Measurements from ENCODE around the gene PKIB.

PKIB gene

DNA sequence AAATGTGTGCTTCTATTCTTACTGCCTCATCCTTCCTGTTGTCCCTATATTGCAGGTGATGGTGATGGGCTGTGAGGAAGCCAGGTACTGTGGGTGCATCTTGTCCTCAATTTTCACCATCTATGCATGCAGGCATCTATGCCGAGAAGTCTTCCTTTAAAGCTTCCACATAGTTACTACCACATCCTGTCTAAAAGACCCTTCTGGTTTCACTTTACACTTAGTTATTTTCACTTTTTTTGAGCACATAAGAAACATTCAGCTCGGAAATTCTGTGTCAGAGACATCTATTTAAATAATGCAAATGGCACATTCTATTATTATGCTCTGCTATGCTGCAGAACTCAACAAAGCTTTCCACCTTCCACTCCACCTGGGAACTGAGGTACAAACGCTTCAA, 141.1 kb downstream of the PKIB start:
- DNase-seq: peak; percentile 8

DNA sequence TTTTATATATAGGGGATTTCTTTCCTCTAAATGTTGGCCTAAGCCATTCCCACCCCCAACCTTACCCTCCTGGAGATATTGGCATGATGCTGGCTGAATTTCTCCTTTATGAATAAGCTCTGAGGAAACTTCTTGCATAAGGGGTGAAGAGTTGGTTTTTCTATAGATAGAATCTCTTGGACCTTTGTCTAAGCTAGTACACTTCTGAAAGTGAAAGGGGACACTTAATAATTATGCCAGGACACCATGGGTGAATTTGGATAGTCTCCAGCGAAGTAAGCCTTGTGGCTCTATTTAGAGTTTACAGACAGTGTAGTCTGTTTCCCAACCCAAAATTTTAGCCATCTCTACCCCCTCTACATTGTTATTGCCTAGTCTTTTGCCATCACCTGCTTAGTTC, 142.3 kb downstream of the PKIB start:
- no peak for DNase-seq

DNA sequence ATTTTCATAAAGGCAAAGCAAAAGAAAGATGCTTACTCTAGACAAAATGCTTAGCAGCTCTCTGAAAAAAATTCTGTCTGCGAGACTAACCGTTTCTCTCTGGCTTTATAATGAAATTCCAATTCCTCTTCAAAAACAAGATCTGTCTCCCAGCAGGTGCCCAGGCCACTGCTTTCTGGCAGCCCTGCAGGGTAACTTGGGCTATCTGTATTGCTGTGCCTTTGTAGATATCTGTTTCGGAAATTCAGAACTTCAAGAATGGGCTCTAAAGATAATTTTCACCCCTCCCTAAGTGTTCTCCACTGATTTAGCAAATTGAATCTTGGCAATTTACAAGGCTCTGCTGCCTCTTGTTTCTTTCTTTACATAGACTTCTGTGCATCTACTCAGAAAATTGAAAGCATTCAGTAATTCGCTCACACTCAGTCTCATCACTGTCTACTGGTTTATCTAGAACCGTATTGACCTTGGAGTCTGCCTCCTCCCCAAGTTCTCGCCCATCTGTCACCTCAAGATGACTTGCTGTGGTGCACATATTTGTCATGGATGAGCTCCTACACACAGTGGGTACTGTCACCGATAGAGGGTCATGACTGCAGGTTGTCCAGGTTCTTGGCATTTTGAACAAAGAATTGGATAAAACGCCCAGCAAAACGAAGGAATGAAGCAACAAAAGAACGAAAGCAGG, 142.9 kb downstream of the PKIB start:
- no peak for DNase-seq

DNA sequence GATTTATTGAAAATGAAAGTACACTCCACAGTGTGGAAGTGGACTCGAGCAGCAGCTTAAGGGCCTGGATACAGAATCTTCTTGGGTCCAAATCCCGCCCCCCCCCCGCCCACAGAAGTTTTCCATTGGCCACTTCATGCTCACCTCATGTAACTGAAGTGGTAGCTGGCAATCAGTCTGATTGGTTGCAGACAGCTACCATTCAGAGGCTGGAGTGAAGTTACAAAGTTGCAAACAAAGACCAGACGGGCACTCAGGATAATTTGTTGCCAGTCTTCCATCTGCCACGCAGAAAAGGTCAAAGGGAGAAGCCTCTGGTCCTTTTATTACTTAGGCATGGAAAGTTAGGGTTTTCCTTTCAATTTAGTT, 143.5 kb downstream of the PKIB start:
- no peak for DNase-seq

DNA sequence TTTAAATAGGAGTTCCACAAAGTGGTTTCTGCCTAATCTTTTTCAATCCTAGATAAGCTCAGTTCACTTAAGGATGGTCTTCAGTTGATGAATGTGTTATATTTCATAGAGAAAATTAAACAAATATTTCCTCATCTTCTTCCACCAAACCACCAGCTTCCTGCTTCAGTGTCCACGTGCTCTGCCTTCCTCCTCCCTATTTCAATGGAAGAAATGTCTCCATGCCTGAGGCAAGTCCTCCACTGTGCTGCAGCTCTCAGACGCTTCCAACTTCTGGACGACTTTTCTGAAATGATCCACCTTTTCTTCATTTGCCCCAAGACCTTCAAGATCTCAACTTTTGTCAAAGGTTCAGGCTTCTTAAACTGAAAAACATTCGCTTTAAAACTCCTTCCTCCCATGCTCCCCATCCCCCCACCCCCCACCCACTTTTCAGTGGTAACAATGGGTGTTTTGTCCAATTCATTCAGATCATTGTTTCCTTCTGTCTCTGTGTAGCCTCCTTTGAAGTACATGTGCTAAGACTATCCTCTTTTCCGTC, 144.1 kb downstream of the PKIB start:
- no peak for DNase-seq

DNA sequence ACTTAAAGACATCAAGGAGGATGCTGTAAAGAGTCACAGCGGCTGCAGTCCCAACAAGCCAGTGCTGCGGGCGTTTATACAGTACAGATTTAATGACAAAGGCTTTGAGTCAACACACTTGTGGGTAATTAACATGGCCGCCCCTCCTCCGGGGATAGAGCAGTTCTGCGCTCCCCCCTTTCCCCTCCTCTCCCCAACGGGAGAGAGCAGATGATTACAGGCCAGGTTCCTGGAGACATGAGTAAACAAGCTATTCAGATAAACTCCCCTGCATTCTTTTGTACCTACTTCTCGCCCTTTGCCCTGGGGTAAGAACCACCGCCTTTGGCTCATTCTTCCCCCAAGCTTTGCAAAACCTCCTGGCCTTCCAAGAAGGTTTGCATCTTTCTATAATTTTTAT, 145.7 kb downstream of the PKIB start:
- DNase-seq: no peak

DNA sequence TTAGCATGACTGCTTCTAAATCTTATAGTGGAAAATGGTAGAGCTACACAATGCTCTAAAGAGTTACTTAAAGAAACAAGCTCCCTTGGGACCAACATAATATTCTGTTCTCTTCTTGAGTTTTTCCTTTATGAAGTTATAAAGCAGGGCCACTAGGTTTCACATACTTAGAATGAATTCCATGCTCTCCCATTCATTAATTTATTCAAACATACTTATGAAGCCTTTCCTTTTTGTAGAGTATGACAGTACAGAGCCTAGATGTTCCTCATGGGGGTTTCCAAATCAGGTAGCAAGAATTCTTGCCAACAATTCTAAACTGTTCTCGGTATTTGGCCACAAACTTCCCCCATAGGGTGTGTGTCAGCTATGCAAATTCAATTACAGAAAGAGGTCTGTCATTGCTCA, 148.7 kb downstream of the PKIB start:
- DNase-seq: no peak

DNA sequence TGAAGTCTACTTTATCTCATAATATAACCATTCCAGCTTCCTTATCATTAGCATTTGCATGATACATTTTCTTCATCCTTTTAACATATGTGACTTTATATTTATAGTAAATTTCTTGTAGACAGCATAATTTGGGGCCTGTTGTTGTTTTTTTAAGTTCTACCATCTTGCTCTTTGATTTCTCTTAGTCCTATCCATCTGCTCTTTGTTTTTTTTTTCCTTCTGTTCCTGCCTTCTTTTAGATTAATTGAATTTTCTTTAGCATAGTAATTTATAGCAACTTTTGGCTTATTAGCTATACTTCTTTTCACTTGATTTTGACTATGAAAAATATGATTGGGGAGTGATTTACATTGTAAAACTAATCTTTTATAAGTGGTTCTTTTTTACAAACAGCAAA, 150.1 kb downstream of the PKIB start:
- no peak for DNase-seq

DNA sequence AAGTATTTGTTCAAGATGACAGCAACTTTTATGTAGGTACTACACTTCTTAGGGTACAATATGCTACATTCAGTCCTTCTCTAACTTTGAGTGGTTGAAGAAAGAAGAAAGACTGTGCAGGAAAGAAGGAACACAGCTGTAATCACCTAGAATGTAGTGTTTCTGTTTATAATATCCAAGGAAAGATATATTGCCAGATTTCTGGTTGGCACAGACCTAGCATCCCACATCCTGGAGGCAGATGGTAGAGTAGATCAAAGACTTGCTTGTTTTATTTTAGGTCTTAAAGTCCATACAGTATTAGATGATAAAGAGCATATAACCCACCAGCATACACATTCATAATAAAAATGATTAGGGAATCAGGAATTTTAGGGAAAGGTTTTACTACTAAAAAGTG, 156.1 kb downstream of the PKIB start:
- no peak for DNase-seq

DNA sequence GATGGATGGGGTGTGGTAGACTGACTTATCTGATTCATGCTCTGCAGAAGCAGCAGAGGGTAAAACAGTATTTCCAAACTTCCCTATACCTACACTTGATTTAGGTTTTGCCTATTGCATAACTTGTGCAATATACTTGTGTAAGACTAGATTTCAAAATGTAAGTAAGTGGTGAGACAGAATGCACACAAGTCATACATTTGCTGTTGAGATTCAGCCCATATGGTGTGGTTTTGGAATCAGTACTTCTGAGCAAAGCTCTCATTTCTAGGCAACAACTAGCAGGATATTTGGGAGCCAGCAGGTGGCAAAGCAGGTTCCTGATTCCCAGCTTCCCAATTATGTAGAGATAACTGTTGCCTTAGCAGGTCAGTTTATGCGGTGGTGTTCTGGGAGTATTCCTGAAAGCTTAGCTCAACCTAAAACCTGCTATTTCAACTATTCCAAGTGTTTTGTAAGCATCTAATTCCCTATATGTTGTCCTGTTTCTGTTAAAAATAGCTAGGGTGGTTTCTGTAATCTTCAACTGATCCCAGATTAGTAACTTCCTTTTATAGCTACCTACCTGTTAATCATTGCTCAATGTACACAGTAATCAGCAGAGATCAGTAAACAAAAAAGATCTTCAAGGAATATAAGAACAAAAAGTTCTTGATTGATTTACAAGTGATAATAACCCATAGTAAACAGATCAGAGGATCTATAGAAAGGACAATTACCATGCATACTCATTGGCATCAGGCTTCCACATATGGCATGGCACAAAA, 160.8 kb downstream of the PKIB start:
- DNase-seq: no peak

DNA sequence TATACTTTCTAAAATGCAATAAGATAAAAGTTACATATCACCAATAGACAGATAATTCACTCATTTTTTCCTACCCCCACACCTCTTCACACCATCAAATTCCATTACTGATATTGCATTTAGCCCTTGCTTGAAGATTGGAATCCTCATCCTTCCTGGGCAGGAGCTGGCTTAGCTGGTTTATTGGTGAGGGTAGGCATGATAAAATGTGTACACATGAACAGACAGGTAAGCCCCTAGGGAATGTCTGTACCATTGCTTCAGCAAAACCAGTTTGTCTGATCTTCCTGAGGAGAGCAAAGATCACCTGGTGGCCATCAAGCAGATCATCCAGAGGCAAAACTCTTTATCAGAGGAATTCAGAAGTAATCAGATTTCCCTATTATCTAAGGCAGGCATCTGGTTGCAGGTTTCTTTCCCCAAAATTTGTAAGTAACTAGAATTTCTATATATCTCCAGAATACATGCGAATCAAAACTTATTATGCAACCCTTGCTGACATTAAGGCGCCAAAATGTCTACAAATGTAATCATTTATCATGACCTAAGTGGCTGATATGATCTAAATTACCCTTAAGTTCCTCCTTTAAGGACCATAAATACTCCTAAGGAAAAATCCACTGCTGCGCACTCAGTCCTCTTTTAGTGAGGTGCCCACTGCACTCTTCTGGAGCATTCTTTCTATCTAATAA, 162.7 kb downstream of the PKIB start:
- no peak for DNase-seq
